WTC11 (cell line): ENCODE results near the gene RPS3. TPM values are rescaled to one million over a fixed set of nuclear protein-coding genes. Genes with fewer than 3 reads are reported as not detected.

Source experiments
- ATAC-seq: fragments of 200-7000 bp; cut with Tn5 transposase; 2 replicates; pipeline ENCODE4 v1.10.0; 2021; ENCODE audit warnings: mild to moderate bottlenecking, moderate library complexity
- CTCF ChIA-PET: fragments of 300-600 bp; sonication (Branson Sonifier 250); formaldehyde crosslinking; loops from one replicate; lab custom pipeline; 2021; ENCODE audit warnings: antibody characterized with exemption; lab: Charles Lee
- POLR2A ChIA-PET: fragments of 350-600 bp; sonication (Branson Sonifier 250); formaldehyde crosslinking; loops from one replicate; lab custom pipeline; 2021; ENCODE audit warnings: antibody characterized with exemption; lab: Charles Lee
- DNase-seq: peaks from one replicate; pipeline ENCODE4 v3.0.0; 2021; ENCODE audit warnings: low spot score
- H3K27ac Mint-ChIP-seq: 2 replicates; pipeline ENCODE4 v1.8.0; 2021; ENCODE audit warnings: mixed read lengths
- H3K27me3 Mint-ChIP-seq: 2 replicates; pipeline ENCODE4 v1.8.0; 2021; ENCODE audit warnings: low read depth, mild to moderate bottlenecking, moderate library complexity, mixed read lengths
- H3K36me3 Mint-ChIP-seq: 2 replicates; pipeline ENCODE4 v1.8.0; 2021; ENCODE audit warnings: mixed read lengths
- H3K4me1 Mint-ChIP-seq: 2 replicates; pipeline ENCODE4 v1.8.0; 2022; ENCODE audit warnings: mixed read lengths
- H3K4me3 Mint-ChIP-seq: 2 replicates; pipeline ENCODE4 v1.8.0; 2021; ENCODE audit warnings: mild to moderate bottlenecking, moderate library complexity, mixed read lengths
- H3K9me3 Mint-ChIP-seq: 2 replicates; pipeline ENCODE4 v1.8.0; 2021; ENCODE audit warnings: mixed read lengths
- ESRRA ChIP-seq: sonication (generic); formaldehyde crosslinking; IDR thresholded peaks from 2 replicates; pipeline ENCODE4 v1.8.1; 2022; ENCODE audit warnings: mild to moderate bottlenecking, missing genetic modification reagents, borderline replicate concordance
- ETV6 ChIP-seq: sonication (generic); formaldehyde crosslinking; IDR thresholded peaks from 2 replicates; pipeline ENCODE4 v1.8.1; 2022; ENCODE audit warnings: mild to moderate bottlenecking, missing genetic modification reagents
- IRF2 ChIP-seq: sonication (generic); formaldehyde crosslinking; IDR thresholded peaks from 2 replicates; pipeline ENCODE4 v1.8.0; 2022; ENCODE audit warnings: low read depth, missing genetic modification reagents, borderline replicate concordance
- NR1H2 ChIP-seq: sonication (generic); formaldehyde crosslinking; IDR thresholded peaks from 2 replicates; pipeline ENCODE4 v1.9.0; 2021; ENCODE audit warnings: mild to moderate bottlenecking, moderate library complexity, missing genetic modification reagents
- TEAD1 ChIP-seq: sonication (generic); formaldehyde crosslinking; IDR thresholded peaks from 2 replicates; pipeline ENCODE4 v1.8.0; 2022; ENCODE audit warnings: mild to moderate bottlenecking, missing genetic modification reagents
- TP53 ChIP-seq: sonication (generic); formaldehyde crosslinking; IDR thresholded peaks from 2 replicates; pipeline ENCODE4 v1.8.1; 2023; ENCODE audit warnings: mild to moderate bottlenecking, missing genetic modification reagents
- ZNF416 ChIP-seq: fragments of 250-450 bp; sonication (Bioruptor Pico); IDR thresholded peaks from 2 replicates; pipeline ENCODE4 v1.9.0; 2021; ENCODE audit warnings: mild to moderate bottlenecking, inconsistent platforms
- total RNA-seq: library from RNA; stranded (reverse); gene quantifications from 3 replicates; pipeline ENCODE4 v1.2.3, GENCODE V29; 2021
- TF ChIP-seq, protein P1 (sequence below): sonication (generic); formaldehyde crosslinking; conservative IDR thresholded peaks from 2 replicates; pipeline ENCODE4 v1.8.1; 2023; ENCODE audit warnings: mild to moderate bottlenecking, low read depth, missing genetic modification reagents, moderate library complexity
- TF ChIP-seq, protein P2 (sequence below): sonication (generic); formaldehyde crosslinking; IDR thresholded peaks from 2 replicates; pipeline ENCODE4 v1.8.1; 2023; ENCODE audit warnings: mild to moderate bottlenecking, missing genetic modification reagents, borderline replicate concordance
- TF ChIP-seq, protein P3 (sequence below): fragments of 250-450 bp; sonication (Bioruptor Pico); IDR thresholded peaks from 2 replicates; pipeline ENCODE4 v1.9.0; 2021; ENCODE audit warnings: moderate library complexity, mild to moderate bottlenecking, inconsistent platforms, borderline replicate concordance
- TF ChIP-seq, protein P4 (sequence below): sonication (generic); formaldehyde crosslinking; IDR thresholded peaks from 2 replicates; pipeline ENCODE4 v1.8.1; 2023; ENCODE audit warnings: mild to moderate bottlenecking, moderate library complexity, missing genetic modification reagents
- TF ChIP-seq, protein P5 (sequence below): sonication (generic); formaldehyde crosslinking; IDR thresholded peaks from 2 replicates; pipeline ENCODE4 v1.8.0; 2022; ENCODE audit warnings: missing genetic modification reagents
- TF ChIP-seq, protein P6 (sequence below): sonication (generic); formaldehyde crosslinking; IDR thresholded peaks from 2 replicates; pipeline ENCODE4 v1.8.0; 2022; ENCODE audit warnings: mild to moderate bottlenecking, missing genetic modification reagents
- TF ChIP-seq, protein P7 (sequence below): sonication (generic); formaldehyde crosslinking; IDR thresholded peaks from 2 replicates; pipeline ENCODE4 v1.8.1; 2022; ENCODE audit warnings: mild to moderate bottlenecking, moderate library complexity, missing genetic modification reagents
- TF ChIP-seq, protein P8 (sequence below): sonication (generic); formaldehyde crosslinking; IDR thresholded peaks from 2 replicates; pipeline ENCODE4 v1.8.1; 2023; ENCODE audit warnings: mild to moderate bottlenecking, missing genetic modification reagents, moderate library complexity

Gene RPS3
- total RNA-seq, 1 experiment from 2014 or later: 3,967 TPM

DNA sequence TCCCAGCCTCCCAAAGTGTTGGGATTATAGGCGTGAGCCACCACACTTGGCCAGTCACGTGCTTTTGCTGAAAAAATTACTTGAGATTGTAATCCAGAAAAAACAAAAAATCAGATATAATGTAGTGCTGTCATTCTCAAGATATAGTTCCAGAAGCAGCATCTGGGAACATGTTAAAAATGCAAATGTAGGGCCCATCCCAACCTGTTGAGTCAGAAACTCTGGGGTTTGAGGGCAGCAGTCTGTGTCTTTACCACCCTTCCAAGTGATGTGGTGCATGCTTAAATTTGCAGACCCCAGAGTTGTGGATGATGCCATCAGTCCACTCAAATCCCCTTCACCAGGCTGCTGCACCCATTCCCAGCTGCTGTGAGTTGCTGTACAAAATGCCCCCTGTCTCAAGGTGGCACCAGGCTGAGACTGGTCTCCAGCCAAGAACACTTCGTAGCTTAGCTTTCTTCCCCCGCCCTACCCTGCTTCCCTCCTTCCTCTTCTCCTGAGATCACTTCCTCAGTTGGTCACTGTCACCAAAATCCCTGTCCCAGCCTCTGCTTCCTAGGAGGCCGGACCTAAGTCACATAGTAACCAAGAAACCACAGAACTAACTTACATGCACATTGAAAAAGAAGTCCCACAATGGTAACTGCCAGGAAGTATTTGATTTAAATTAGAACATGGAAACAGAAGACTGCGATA, 29.6 kb upstream of the RPS3 start:
- H3K4me3 Mint-ChIP-seq: no peak overlapping the region
- H3K27me3 Mint-ChIP-seq: peaks cover 2% of the 10 kb centered on the region; the same call in 1 of the 2 replicates
- DNase-seq (no peak), ATAC-seq (no peak)
- peaks cover 3% of the 10 kb centered on the region; the same call in 1 of the 2 replicates for H3K4me1 Mint-ChIP-seq
- no peaks in the 10 kb centered on the region for H3K36me3 Mint-ChIP-seq
- no peaks in the 10 kb centered on the region for H3K9me3 Mint-ChIP-seq
- TF ChIP-seq ZNF416 (CRISPR knock-in tag) (no peak), NR1H2 (CRISPR knock-in tag) (no peak), ESRRA (CRISPR knock-in tag) (no peak), IRF2 (no peak), TP53 (no peak), ETV6 (CRISPR knock-in tag) (no peak), TEAD1 (CRISPR knock-in tag) (no peak)
- TF ChIP-seq, protein P1, sequence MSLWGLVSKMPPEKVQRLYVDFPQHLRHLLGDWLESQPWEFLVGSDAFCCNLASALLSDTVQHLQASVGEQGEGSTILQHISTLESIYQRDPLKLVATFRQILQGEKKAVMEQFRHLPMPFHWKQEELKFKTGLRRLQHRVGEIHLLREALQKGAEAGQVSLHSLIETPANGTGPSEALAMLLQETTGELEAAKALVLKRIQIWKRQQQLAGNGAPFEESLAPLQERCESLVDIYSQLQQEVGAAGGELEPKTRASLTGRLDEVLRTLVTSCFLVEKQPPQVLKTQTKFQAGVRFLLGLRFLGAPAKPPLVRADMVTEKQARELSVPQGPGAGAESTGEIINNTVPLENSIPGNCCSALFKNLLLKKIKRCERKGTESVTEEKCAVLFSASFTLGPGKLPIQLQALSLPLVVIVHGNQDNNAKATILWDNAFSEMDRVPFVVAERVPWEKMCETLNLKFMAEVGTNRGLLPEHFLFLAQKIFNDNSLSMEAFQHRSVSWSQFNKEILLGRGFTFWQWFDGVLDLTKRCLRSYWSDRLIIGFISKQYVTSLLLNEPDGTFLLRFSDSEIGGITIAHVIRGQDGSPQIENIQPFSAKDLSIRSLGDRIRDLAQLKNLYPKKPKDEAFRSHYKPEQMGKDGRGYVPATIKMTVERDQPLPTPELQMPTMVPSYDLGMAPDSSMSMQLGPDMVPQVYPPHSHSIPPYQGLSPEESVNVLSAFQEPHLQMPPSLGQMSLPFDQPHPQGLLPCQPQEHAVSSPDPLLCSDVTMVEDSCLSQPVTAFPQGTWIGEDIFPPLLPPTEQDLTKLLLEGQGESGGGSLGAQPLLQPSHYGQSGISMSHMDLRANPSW: no peak
- TF ChIP-seq, protein P2, sequence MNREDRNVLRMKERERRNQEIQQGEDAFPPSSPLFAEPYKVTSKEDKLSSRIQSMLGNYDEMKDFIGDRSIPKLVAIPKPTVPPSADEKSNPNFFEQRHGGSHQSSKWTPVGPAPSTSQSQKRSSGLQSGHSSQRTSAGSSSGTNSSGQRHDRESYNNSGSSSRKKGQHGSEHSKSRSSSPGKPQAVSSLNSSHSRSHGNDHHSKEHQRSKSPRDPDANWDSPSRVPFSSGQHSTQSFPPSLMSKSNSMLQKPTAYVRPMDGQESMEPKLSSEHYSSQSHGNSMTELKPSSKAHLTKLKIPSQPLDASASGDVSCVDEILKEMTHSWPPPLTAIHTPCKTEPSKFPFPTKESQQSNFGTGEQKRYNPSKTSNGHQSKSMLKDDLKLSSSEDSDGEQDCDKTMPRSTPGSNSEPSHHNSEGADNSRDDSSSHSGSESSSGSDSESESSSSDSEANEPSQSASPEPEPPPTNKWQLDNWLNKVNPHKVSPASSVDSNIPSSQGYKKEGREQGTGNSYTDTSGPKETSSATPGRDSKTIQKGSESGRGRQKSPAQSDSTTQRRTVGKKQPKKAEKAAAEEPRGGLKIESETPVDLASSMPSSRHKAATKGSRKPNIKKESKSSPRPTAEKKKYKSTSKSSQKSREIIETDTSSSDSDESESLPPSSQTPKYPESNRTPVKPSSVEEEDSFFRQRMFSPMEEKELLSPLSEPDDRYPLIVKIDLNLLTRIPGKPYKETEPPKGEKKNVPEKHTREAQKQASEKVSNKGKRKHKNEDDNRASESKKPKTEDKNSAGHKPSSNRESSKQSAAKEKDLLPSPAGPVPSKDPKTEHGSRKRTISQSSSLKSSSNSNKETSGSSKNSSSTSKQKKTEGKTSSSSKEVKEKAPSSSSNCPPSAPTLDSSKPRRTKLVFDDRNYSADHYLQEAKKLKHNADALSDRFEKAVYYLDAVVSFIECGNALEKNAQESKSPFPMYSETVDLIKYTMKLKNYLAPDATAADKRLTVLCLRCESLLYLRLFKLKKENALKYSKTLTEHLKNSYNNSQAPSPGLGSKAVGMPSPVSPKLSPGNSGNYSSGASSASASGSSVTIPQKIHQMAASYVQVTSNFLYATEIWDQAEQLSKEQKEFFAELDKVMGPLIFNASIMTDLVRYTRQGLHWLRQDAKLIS: no peak
- TF ChIP-seq, protein P3, sequence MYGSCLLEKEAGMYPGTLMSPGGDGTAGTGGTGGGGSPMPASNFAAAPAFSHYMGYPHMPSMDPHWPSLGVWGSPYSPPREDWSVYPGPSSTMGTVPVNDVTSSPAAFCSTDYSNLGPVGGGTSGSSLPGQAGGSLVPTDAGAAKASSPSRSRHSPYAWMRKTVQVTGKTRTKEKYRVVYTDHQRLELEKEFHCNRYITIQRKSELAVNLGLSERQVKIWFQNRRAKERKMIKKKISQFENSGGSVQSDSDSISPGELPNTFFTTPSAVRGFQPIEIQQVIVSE: no peak
- TF ChIP-seq, protein P4, sequence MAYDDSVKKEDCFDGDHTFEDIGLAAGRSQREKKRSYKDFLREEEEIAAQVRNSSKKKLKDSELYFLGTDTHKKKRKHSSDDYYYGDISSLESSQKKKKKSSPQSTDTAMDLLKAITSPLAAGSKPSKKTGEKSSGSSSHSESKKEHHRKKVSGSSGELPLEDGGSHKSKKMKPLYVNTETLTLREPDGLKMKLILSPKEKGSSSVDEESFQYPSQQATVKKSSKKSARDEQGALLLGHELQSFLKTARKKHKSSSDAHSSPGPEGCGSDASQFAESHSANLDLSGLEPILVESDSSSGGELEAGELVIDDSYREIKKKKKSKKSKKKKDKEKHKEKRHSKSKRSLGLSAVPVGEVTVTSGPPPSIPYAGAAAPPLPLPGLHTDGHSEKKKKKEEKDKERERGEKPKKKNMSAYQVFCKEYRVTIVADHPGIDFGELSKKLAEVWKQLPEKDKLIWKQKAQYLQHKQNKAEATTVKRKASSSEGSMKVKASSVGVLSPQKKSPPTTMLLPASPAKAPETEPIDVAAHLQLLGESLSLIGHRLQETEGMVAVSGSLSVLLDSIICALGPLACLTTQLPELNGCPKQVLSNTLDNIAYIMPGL: no peak
- TF ChIP-seq, protein P5, sequence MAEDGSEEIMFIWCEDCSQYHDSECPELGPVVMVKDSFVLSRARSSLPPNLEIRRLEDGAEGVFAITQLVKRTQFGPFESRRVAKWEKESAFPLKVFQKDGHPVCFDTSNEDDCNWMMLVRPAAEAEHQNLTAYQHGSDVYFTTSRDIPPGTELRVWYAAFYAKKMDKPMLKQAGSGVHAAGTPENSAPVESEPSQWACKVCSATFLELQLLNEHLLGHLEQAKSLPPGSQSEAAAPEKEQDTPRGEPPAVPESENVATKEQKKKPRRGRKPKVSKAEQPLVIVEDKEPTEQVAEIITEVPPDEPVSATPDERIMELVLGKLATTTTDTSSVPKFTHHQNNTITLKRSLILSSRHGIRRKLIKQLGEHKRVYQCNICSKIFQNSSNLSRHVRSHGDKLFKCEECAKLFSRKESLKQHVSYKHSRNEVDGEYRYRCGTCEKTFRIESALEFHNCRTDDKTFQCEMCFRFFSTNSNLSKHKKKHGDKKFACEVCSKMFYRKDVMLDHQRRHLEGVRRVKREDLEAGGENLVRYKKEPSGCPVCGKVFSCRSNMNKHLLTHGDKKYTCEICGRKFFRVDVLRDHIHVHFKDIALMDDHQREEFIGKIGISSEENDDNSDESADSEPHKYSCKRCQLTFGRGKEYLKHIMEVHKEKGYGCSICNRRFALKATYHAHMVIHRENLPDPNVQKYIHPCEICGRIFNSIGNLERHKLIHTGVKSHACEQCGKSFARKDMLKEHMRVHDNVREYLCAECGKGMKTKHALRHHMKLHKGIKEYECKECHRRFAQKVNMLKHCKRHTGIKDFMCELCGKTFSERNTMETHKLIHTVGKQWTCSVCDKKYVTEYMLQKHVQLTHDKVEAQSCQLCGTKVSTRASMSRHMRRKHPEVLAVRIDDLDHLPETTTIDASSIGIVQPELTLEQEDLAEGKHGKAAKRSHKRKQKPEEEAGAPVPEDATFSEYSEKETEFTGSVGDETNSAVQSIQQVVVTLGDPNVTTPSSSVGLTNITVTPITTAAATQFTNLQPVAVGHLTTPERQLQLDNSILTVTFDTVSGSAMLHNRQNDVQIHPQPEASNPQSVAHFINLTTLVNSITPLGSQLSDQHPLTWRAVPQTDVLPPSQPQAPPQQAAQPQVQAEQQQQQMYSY (CRISPR knock-in tag): no peak
- TF ChIP-seq, protein P6, sequence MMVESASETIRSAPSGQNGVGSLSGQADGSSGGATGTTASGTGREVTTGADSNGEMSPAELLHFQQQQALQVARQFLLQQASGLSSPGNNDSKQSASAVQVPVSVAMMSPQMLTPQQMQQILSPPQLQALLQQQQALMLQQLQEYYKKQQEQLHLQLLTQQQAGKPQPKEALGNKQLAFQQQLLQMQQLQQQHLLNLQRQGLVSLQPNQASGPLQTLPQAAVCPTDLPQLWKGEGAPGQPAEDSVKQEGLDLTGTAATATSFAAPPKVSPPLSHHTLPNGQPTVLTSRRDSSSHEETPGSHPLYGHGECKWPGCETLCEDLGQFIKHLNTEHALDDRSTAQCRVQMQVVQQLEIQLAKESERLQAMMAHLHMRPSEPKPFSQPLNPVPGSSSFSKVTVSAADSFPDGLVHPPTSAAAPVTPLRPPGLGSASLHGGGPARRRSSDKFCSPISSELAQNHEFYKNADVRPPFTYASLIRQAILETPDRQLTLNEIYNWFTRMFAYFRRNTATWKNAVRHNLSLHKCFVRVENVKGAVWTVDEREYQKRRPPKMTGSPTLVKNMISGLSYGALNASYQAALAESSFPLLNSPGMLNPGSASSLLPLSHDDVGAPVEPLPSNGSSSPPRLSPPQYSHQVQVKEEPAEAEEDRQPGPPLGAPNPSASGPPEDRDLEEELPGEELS: no peak
- TF ChIP-seq, protein P7, sequence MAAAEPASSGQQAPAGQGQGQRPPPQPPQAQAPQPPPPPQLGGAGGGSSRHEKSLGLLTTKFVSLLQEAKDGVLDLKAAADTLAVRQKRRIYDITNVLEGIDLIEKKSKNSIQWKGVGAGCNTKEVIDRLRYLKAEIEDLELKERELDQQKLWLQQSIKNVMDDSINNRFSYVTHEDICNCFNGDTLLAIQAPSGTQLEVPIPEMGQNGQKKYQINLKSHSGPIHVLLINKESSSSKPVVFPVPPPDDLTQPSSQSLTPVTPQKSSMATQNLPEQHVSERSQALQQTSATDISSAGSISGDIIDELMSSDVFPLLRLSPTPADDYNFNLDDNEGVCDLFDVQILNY (CRISPR knock-in tag): no peak
- TF ChIP-seq, protein P8, sequence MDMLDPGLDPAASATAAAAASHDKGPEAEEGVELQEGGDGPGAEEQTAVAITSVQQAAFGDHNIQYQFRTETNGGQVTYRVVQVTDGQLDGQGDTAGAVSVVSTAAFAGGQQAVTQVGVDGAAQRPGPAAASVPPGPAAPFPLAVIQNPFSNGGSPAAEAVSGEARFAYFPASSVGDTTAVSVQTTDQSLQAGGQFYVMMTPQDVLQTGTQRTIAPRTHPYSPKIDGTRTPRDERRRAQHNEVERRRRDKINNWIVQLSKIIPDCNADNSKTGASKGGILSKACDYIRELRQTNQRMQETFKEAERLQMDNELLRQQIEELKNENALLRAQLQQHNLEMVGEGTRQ (CRISPR knock-in tag): no peak
- ChIA-PET CTCF (no interaction called here), POLR2A (no interaction called here)
- no peak overlapping the region for H3K27ac Mint-ChIP-seq
